ENCODE results near the gene OVOL3. TPM values are rescaled to one million over a fixed set of nuclear protein-coding genes. Genes with fewer than 3 reads are reported as not detected.

The OVOL3 gene
- total and polyA plus RNA-seq, 7 donors, result not detected

GRCh38 chr19:36151144-36152018, 40.4 kb downstream of the OVOL3 start:
- H3K27ac ChIP-seq, result peak overlapping the region; percentile 91 to 99 (median 93)
- TF ChIP-seq POLR2A (IDR thresholded peaks at IDR 0.05), result no peak
- no peak for TF ChIP-seq CTCF (IDR thresholded peaks at IDR 0.05)
- TF ChIP-seq EP300 (IDR thresholded peaks at IDR 0.05), result no peak
- peak; percentile 70 to 77 (median 76) for TF ChIP-seq POLR2AphosphoS5 (IDR thresholded peaks at IDR 0.05)
- peak; percentile 83 for DNase-seq
- H3K4me3 ChIP-seq, result peak overlapping the region; percentile 41 to 79 (median 58)
- 71 to 80% methylated on average over 47 of the region's 47 CpGs for WGBS, 2 donors
- intact Hi-C loops (cut with DNase I), result loop anchor here (1.0 kb wide), 1 partner anchor 11 kb away; the partner anchor contains the start of gene CAPNS1
- peaks cover 11 to 43% (median 32%) of the 10 kb centered on the region in 4 donors for H3K36me3 ChIP-seq
- no peaks in the 10 kb centered on the region for H3K9me3 ChIP-seq
- no peaks in the 10 kb centered on the region for H3K27me3 ChIP-seq
- peaks cover 0 to 31% (median 20%) of the 10 kb centered on the region in 4 donors for H3K4me1 ChIP-seq

GRCh38 chr19:36152019-36152351, 41.0 kb downstream of the OVOL3 start:
- no peak for TF ChIP-seq POLR2AphosphoS5 (IDR thresholded peaks at IDR 0.05)
- Histone ChIP-seq H3K27ac (peak overlapping the region; percentile 91 to 99 (median 93)), H3K4me1 (peaks cover 0 to 31% (median 20%) of the 10 kb centered on the region in 4 donors), H3K27me3 (no peaks in the 10 kb centered on the region), H3K4me3 (peak overlapping the region; percentile 41 to 79 (median 58)), H3K36me3 (peaks cover 8 to 37% (median 26%) of the 10 kb centered on the region in 4 donors), H3K9me3 (no peaks in the 10 kb centered on the region)
- DNase-seq, result no peak
- intact Hi-C loops (cut with DNase I), result loop anchor here (1.0 kb wide), 1 partner anchor 12 kb away; the partner anchor contains the start of gene CAPNS1
- WGBS, 2 donors, result 75 to 88% methylated on average over 16 of the region's 16 CpGs

GRCh38 chr19:36152352-36153091, 41.6 kb downstream of the OVOL3 start, which contains the start of gene COX7A1:
COX7A1 (minus strand) TSS chr19:36152447; CDS start chr19:36152407, 40 bp downstream.
- Histone ChIP-seq H3K4me1 (peaks cover 0 to 31% (median 20%) of the 10 kb centered on the region in 4 donors), H3K4me3 (peak within 1 kb of the TSS; percentile 41 to 79 (median 58)), H3K9me3 (no peaks in the 10 kb centered on the region), H3K27ac (peak within 1 kb of the TSS; percentile 91 to 99 (median 93)), H3K27me3 (no peaks in the 10 kb centered on the region), H3K36me3 (peaks cover 5 to 32% (median 21%) of the 10 kb centered on the region in 4 donors)
- WGBS, 2 donors, result 57 to 83% methylated on average over 40 of the region's 40 CpGs
- TF ChIP-seq EP300 (IDR thresholded peaks at IDR 0.05), result no peak
- TF ChIP-seq POLR2A (IDR thresholded peaks at IDR 0.05), result peak in 1 of 2 donors; percentile 66
- TF ChIP-seq CTCF (IDR thresholded peaks at IDR 0.05), result no peak
- TF ChIP-seq POLR2AphosphoS5 (IDR thresholded peaks at IDR 0.05), result peak; percentile 88 to 93 (median 92)
- intact Hi-C loops (cut with DNase I), result loop anchor here (1.0 kb wide), 1 partner anchor 12 kb away; the partner anchor contains the start of gene CAPNS1
- DNase-seq, result peak; percentile 92

- DNase-seq, result no peak
- intact Hi-C loops (cut with DNase I), result no loop called here
These were observed 42.2 kb downstream of the OVOL3 start for GRCh38 chr19:36153126-36153525.

More at GRCh38 chr19:36153126-36153525, 42.2 kb downstream of the OVOL3 start:
- H3K27me3 ChIP-seq, result no peaks in the 10 kb centered on the region
- TF ChIP-seq EP300 (IDR thresholded peaks at IDR 0.05) (no peak), POLR2AphosphoS5 (IDR thresholded peaks at IDR 0.05) (no peak), POLR2A (IDR thresholded peaks at IDR 0.05) (no peak), CTCF (IDR thresholded peaks at IDR 0.05) (no peak)
- H3K9me3 ChIP-seq, result no peaks in the 10 kb centered on the region
- H3K27ac ChIP-seq, result peak overlapping the region; percentile 91 to 99 (median 93)
- peaks cover 0 to 31% (median 20%) of the 10 kb centered on the region in 4 donors for H3K4me1 ChIP-seq
- peaks cover 0 to 26% (median 16%) of the 10 kb centered on the region in 4 donors for H3K36me3 ChIP-seq
- WGBS, 2 donors, result 96 to 97% methylated on average over 10 of the region's 10 CpGs
- H3K4me3 ChIP-seq, result peak overlapping the region in 3 of 4 donors; percentile 51 to 79 (median 66)

All from sigmoid colon (tissue), 7 donors.